ENCODE data around the gene USP35.

Gene USP35

GRCh38 chr11:78149646-78150045 is 39.1 kb upstream of the USP35 start:
- H4K20me1 ChIP-seq (ENCODE audit: low read depth, low read length), result no peaks in the 10 kb centered on the region
- no peak overlapping the region for H2AFZ ChIP-seq (ENCODE audit: low read depth, low read length, severe bottlenecking)
- TF ChIP-seq CTCF (IDR thresholded peaks at IDR 0.05; ENCODE audit: insufficient read depth, low read length, poor library complexity, severe bottlenecking) (no peak), EZH2phosphoT487 (conservative IDR thresholded peaks at IDR 0.05; ENCODE audit: low read length) (no peak)
- H3K79me2 ChIP-seq (ENCODE audit: insufficient read depth, low read length), result no peaks in the 10 kb centered on the region
- no peaks in the 10 kb centered on the region for H3K27me3 ChIP-seq (ENCODE audit: low read length)
- H3K36me3 ChIP-seq (ENCODE audit: low read length), result no peaks in the 10 kb centered on the region
- no peaks in the 10 kb centered on the region for H3K9me2 ChIP-seq (replicated peaks; ENCODE audit: insufficient read depth, low read length)
- no peaks in the 10 kb centered on the region for H3K9me3 ChIP-seq (ENCODE audit: insufficient read depth, low read length)
- no peaks in the 10 kb centered on the region for H3F3A ChIP-seq (ENCODE audit: insufficient read depth)
- no peak overlapping the region for H3K27ac ChIP-seq (ENCODE audit: low read depth, low read length)
- H3K4me3 ChIP-seq (ENCODE audit: insufficient read depth, low read length, poor library complexity, severe bottlenecking), result no peak overlapping the region
- no peak overlapping the region for H3K9ac ChIP-seq (ENCODE audit: low read length)
- H3K4me2 ChIP-seq (ENCODE audit: low read depth, low read length, poor library complexity, severe bottlenecking), result no peak overlapping the region

GRCh38 chr11:78150346-78150745 is 38.4 kb upstream of the USP35 start:
- no peak overlapping the region for H3K9ac ChIP-seq (ENCODE audit: low read length)
- no peak for TF ChIP-seq EZH2phosphoT487 (conservative IDR thresholded peaks at IDR 0.05; ENCODE audit: low read length)
- no peak for TF ChIP-seq CTCF (IDR thresholded peaks at IDR 0.05; ENCODE audit: insufficient read depth, low read length, poor library complexity, severe bottlenecking)

GRCh38 chr11:78150754-78151153 is 38.0 kb upstream of the USP35 start:
- H3K9me3 ChIP-seq (ENCODE audit: insufficient read depth, low read length), result no peaks in the 10 kb centered on the region
- H3K4me3 ChIP-seq (ENCODE audit: insufficient read depth, low read length, poor library complexity, severe bottlenecking), result no peak overlapping the region
- no peak overlapping the region for H3K9ac ChIP-seq (ENCODE audit: low read length)
- H3K36me3 ChIP-seq (ENCODE audit: low read length), result no peaks in the 10 kb centered on the region
- H2AFZ ChIP-seq (ENCODE audit: low read depth, low read length, severe bottlenecking), result no peak overlapping the region
- H3K9me2 ChIP-seq (replicated peaks; ENCODE audit: insufficient read depth, low read length), result no peaks in the 10 kb centered on the region
- H3K4me2 ChIP-seq (ENCODE audit: low read depth, low read length, poor library complexity, severe bottlenecking), result no peak overlapping the region
- no peaks in the 10 kb centered on the region for H3K79me2 ChIP-seq (ENCODE audit: insufficient read depth, low read length)
- H4K20me1 ChIP-seq (ENCODE audit: low read depth, low read length), result no peaks in the 10 kb centered on the region
- H3F3A ChIP-seq (ENCODE audit: insufficient read depth), result no peaks in the 10 kb centered on the region
- no peak for TF ChIP-seq EZH2phosphoT487 (conservative IDR thresholded peaks at IDR 0.05; ENCODE audit: low read length)
- no peak for TF ChIP-seq CTCF (IDR thresholded peaks at IDR 0.05; ENCODE audit: insufficient read depth, low read length, poor library complexity, severe bottlenecking)
- H3K27ac ChIP-seq (ENCODE audit: low read depth, low read length), result no peak overlapping the region
- H3K27me3 ChIP-seq (ENCODE audit: low read length), result no peaks in the 10 kb centered on the region

More at GRCh38 chr11:78150346-78150745, 38.4 kb upstream of the USP35 start:
- Histone ChIP-seq H3K27ac (ENCODE audit: low read depth, low read length) (no peak overlapping the region), H3K9me3 (ENCODE audit: insufficient read depth, low read length) (no peaks in the 10 kb centered on the region), H4K20me1 (ENCODE audit: low read depth, low read length) (no peaks in the 10 kb centered on the region), H3K79me2 (ENCODE audit: insufficient read depth, low read length) (no peaks in the 10 kb centered on the region), H3K9me2 (replicated peaks; ENCODE audit: insufficient read depth, low read length) (no peaks in the 10 kb centered on the region), H2AFZ (ENCODE audit: low read depth, low read length, severe bottlenecking) (no peak overlapping the region), H3K4me2 (ENCODE audit: low read depth, low read length, poor library complexity, severe bottlenecking) (no peak overlapping the region), H3K27me3 (ENCODE audit: low read length) (no peaks in the 10 kb centered on the region), H3K4me3 (ENCODE audit: insufficient read depth, low read length, poor library complexity, severe bottlenecking) (no peak overlapping the region), H3K36me3 (ENCODE audit: low read length) (no peaks in the 10 kb centered on the region), H3F3A (ENCODE audit: insufficient read depth) (no peaks in the 10 kb centered on the region)
